AG04449 (cell line): ENCODE data around the gene APC2.

Experiments used
- CTCF ChIA-PET: fragments of 350-600 bp; formaldehyde crosslinking; extraction: SDS; loops from one replicate; lab custom pipeline; 2021; ENCODE audit warnings: antibody characterized with exemption; lab: Yijun Ruan, JAX
- POLR2A ChIA-PET: fragments of 400-600, 350-600 bp; formaldehyde crosslinking; extraction: SDS; loops from one replicate; lab custom pipeline; 2020; ENCODE audit warnings: antibody characterized with exemption, inconsistent platforms; lab: Yijun Ruan, JAX
- DNase-seq: peaks from one replicate; pipeline ENCODE4 v3.0.0-alpha.2; 2010; ENCODE audit warnings: low read depth, low spot score
- H3K4me3 ChIP-seq: 2 replicates; pipeline ENCODE4 v1.5.1; 2011; ENCODE audit warnings: low read depth, mild to moderate bottlenecking, control low read depth, low read length
- CTCF ChIP-seq: IDR thresholded peaks from one replicate; pipeline ENCODE4 v1.5.1; 2011; ENCODE audit warnings: mild to moderate bottlenecking, moderate library complexity, low read length, control low read depth, inconsistent platforms; ENCODE audit not compliant: insufficient read depth; ENCODE audit errors: missing control alignments

The APC2 gene

GRCh38 chr19:1483979-1484428, 34.1 kb downstream of the APC2 start:
- CTCF ChIA-PET: interaction anchor here (1.3 kb wide), 1 partner anchor 38 kb away, joined by 3 read pairs; no protein-coding TSS in a partner anchor
- no peak for DNase-seq
- no peak overlapping the region for H3K4me3 ChIP-seq
- TF ChIP-seq CTCF: no peak
- POLR2A ChIA-PET: no interaction called here

- no peak for DNase-seq
- CTCF ChIA-PET: no interaction called here
- no peak for TF ChIP-seq CTCF
- POLR2A ChIA-PET: no interaction called here
- no peak overlapping the region for H3K4me3 ChIP-seq
Measured at GRCh38 chr19:1486720-1487575, 37.0 kb downstream of the APC2 start.

- TF ChIP-seq CTCF: no peak
- DNase-seq: no peak
- ChIA-PET POLR2A (no interaction called here), CTCF (no interaction called here)
- H3K4me3 ChIP-seq: no peak overlapping the region
Measured at GRCh38 chr19:1487576-1488281, 37.8 kb downstream of the APC2 start.

- no peak for TF ChIP-seq CTCF
- H3K4me3 ChIP-seq: no peak overlapping the region
- CTCF ChIA-PET: no interaction called here
- DNase-seq: no peak
- POLR2A ChIA-PET: no interaction called here
Measured at GRCh38 chr19:1488282-1488601, 38.3 kb downstream of the APC2 start.

GRCh38 chr19:1489463-1490310, 39.8 kb downstream of the APC2 start:
- H3K4me3 ChIP-seq: peak overlapping the region; percentile 72
- ChIA-PET CTCF (interaction anchor here (2.6 kb wide), 1 partner anchor 14 kb away, joined by 9 read pairs; no protein-coding TSS in a partner anchor), POLR2A (no interaction called here)
- no peak for DNase-seq
- no peak for TF ChIP-seq CTCF
